ENCODE measurements around the gene PRKG1.
"Not testable (repeated sequence)": the region's sequence is repeated elsewhere in the genome, so short reads cannot be mapped to it uniquely, and the experiment has no call there.

The PRKG1 gene

GRCh38 chr10:51683031-51683691, 608.9 kb downstream of the PRKG1 start:
- no peak for DNase-seq

- DNase-seq = no peak
Measured at GRCh38 chr10:51685768-51686167, 611.5 kb downstream of the PRKG1 start.

GRCh38 chr10:51687296-51687695, 613.0 kb downstream of the PRKG1 start:
- DNase-seq = no peak

- DNase-seq = not testable (repeated sequence)
Measured at GRCh38 chr10:51688826-51689225, 614.5 kb downstream of the PRKG1 start.

- no peak for DNase-seq
Measured at GRCh38 chr10:51689536-51689935, 615.2 kb downstream of the PRKG1 start.

GRCh38 chr10:51691135-51691534, 616.8 kb downstream of the PRKG1 start:
- no peak for DNase-seq

GRCh38 chr10:51694086-51694768, 619.9 kb downstream of the PRKG1 start:
- DNase-seq = no peak

GRCh38 chr10:51696251-51696650, 622.0 kb downstream of the PRKG1 start:
- no peak for DNase-seq

- DNase-seq = peak; percentile 16
Measured at GRCh38 chr10:51698473-51699063, 624.3 kb downstream of the PRKG1 start.

GRCh38 chr10:51699145-51699474, 624.8 kb downstream of the PRKG1 start:
- DNase-seq = no peak

GRCh38 chr10:51699475-51700227, 625.4 kb downstream of the PRKG1 start, which contains the start of gene CSTF2T:
TSS of gene CSTF2T (minus strand) at chr10:51699595. CDS start at chr10:51699549, 46 bp downstream.
- DNase-seq = peak; percentile 86

- no peak for DNase-seq
Measured at GRCh38 chr10:51700228-51700817, 626.0 kb downstream of the PRKG1 start.

- DNase-seq = no peak
Measured at GRCh38 chr10:51705774-51706173, 631.5 kb downstream of the PRKG1 start.

GRCh38 chr10:51706225-51706624, 631.9 kb downstream of the PRKG1 start:
- DNase-seq = no peak

GRCh38 chr10:51707392-51707791, 633.1 kb downstream of the PRKG1 start:
- DNase-seq = no peak

GRCh38 chr10:51707821-51708424, 633.6 kb downstream of the PRKG1 start:
- DNase-seq = no peak

GRCh38 chr10:51708609-51709008, 634.3 kb downstream of the PRKG1 start:
- no peak for DNase-seq

- DNase-seq = no peak
Measured at GRCh38 chr10:51709324-51709972, 635.2 kb downstream of the PRKG1 start.

- no peak for DNase-seq
Measured at GRCh38 chr10:51711519-51711891, 637.2 kb downstream of the PRKG1 start.

- no peak for DNase-seq
Measured at GRCh38 chr10:51716981-51717380, 642.7 kb downstream of the PRKG1 start.

- DNase-seq = no peak
Measured at GRCh38 chr10:51718804-51719291, 644.6 kb downstream of the PRKG1 start.

GRCh38 chr10:51724038-51724437, 649.8 kb downstream of the PRKG1 start:
- DNase-seq = no peak
